Activated naive CD4-positive, alpha-beta T cell treated with anti-CD3 and anti-CD28 coated beads, Interleukin-2, amount 50 U/mL, for 72 hours (primary cell): ENCODE measurements around the gene ZBED2. TPM values are rescaled to one million over a fixed set of nuclear protein-coding genes. Genes with fewer than 3 reads are reported as not detected.

Experiments
- ATAC-seq, 2 donors: fragments of 150-1000 bp; cut with Tn5 transposase; 2 replicates each; pipeline ENCODE4 v1.10.0; 2021; ENCODE audit warnings: mild to moderate bottlenecking in 2 of 2, moderate library complexity in 2 of 2
- DNase-seq, 2 donors: peaks; one replicate each; pipeline ENCODE4 v3.0.0; 2021 to 2022; ENCODE audit warnings: low spot score in 2 of 2
- H3K27ac Mint-ChIP-seq, 2 donors: one replicate each; pipeline ENCODE4 v1.8.0; 2022; ENCODE audit warnings: mild to moderate bottlenecking in 2 of 2, mixed read lengths in 2 of 2
- H3K36me3 Mint-ChIP-seq, 2 donors: one replicate each; pipeline ENCODE4 v1.8.0; 2022; ENCODE audit warnings: mixed read lengths in 2 of 2
- H3K9me3 Mint-ChIP-seq, 2 donors: one replicate each; pipeline ENCODE4 v1.8.0; 2022; ENCODE audit warnings: mixed read lengths in 2 of 2
- total RNA-seq, 2 donors: library from RNA; stranded (reverse); gene quantifications; one replicate each; pipeline ENCODE4 v1.2.3, GENCODE V29; 2022

The ZBED2 gene
- total RNA-seq, 2 donors from 2014 or later: 306 to 517 TPM

DNA sequence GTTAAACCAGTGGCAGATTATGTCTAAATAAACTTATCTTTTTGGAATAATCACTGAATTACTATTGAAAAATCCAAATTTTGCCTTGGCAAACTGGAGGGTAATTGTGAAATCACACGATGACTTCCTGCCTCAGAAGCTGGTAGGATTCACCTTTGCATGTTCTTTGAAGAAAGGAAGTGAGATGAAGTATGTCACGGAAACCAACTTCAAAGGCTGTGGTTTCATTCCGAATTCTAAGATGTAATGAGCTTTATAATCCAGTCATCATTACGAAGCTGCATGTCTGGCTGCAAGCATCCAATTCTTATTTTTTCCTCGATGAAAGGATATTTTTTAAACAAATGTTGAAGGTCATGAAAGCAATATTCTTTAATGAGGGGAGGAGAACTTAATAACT lies 15.0 kb upstream of the ZBED2 start:
- DNase-seq: no peak

DNA sequence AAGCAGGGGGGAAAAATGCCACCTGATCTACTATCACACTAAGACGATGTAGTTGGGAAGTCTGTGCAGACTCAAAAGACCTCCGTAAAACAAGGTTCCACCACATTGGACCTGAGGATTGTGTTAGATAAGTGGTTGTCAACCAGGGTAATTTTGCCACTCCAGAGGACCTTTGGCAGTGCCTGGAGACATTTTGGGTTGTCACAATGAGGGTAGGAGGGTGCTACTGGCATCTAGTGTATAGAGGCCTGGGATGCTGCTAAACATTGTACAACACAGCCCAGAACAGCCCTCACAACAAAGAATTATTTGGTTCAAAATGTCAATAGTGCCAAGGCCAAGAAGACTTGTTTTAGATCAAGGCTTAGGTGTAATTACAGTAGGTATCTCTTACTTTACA lies 14.6 kb upstream of the ZBED2 start:
- H3K27ac Mint-ChIP-seq: peak overlapping the region; percentile 100
- H3K36me3 Mint-ChIP-seq: peaks cover 50 to 63% of the 10 kb centered on the region in 2 donors
- ATAC-seq (peak in 1 of 2 donors; percentile 8), DNase-seq (no peak)
- H3K9me3 Mint-ChIP-seq: peaks cover 4 to 11% of the 10 kb centered on the region in 2 donors

More for the DNA sequence above, 15.0 kb upstream of the ZBED2 start:
- peak overlapping the region; percentile 100 for H3K27ac Mint-ChIP-seq
- peaks cover 55 to 68% of the 10 kb centered on the region in 2 donors for H3K36me3 Mint-ChIP-seq
- peak; percentile 60 to 76 for ATAC-seq
- peaks cover 8 to 16% of the 10 kb centered on the region in 2 donors for H3K9me3 Mint-ChIP-seq

- H3K9me3 Mint-ChIP-seq: peaks cover 0 to 8% of the 10 kb centered on the region in 2 donors
- peaks cover 50 to 52% of the 10 kb centered on the region in 2 donors for H3K36me3 Mint-ChIP-seq
- peak overlapping the region; percentile 97 to 100 for H3K27ac Mint-ChIP-seq
- DNase-seq (no peak), ATAC-seq (peak; percentile 14 to 19)
These were observed 13.2 kb upstream of the ZBED2 start for GRCh38 chr3:111608383-111608782.

GRCh38 chr3:111607240-111607920 lies 12.2 kb upstream of the ZBED2 start:
- Mint-ChIP-seq H3K27ac (peak overlapping the region; percentile 97 to 100), H3K9me3 (peaks cover 0 to 8% of the 10 kb centered on the region in 2 donors), H3K36me3 (peaks cover 45 to 47% of the 10 kb centered on the region in 2 donors)
- no peak for ATAC-seq
- DNase-seq: no peak

DNA sequence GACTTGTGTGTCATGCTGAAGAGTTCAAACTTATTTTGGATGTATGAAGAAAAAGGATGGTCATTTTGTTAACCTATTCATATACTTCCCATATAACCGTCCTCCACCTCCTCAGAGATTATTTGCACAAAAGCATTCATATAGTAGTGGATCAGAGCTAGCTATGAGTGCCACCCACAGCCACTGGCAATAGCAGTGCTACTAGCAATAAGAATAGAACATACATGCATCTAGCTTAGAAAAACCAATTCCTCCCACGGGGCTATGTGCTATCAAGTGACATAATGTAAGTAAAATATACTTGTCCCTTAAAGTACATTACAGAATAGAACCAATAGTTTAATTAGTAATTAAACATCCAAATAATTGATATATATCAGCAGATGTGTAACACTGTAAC lies 10.3 kb upstream of the ZBED2 start:
- Mint-ChIP-seq H3K9me3 (peaks cover 0 to 4% of the 10 kb centered on the region in 2 donors), H3K36me3 (peaks cover 38% of the 10 kb centered on the region in 2 donors), H3K27ac (peak overlapping the region; percentile 94 to 100)
- DNase-seq (no peak), ATAC-seq (peak; percentile 13 to 27)

GRCh38 chr3:111605018-111605417 lies 9.9 kb upstream of the ZBED2 start:
- no peak for DNase-seq
- peak overlapping the region; percentile 94 to 100 for H3K27ac Mint-ChIP-seq
- ATAC-seq: peak; percentile 68 to 73
- peaks cover 0 to 7% of the 10 kb centered on the region in 2 donors for H3K9me3 Mint-ChIP-seq
- peaks cover 38% of the 10 kb centered on the region in 2 donors for H3K36me3 Mint-ChIP-seq

DNA sequence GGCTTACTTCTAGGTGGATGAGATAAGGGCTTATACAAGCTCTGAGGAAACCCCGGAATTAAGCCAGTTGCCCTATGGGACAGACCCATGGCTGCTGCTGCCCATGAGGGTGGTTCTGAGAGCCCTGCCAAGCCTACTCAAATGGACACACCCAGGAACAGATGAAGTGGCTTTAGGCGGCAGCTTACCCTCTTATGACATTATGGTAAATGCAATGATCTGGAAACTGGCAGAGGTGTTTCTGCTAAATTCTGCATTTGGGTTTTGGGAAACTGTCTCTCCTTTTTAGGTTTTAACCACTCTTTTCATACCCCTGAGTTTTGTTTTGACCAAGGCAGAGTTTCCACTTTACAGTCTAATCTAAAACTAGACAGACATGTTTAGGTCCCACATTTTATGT lies 9.0 kb upstream of the ZBED2 start:
- ATAC-seq (peak; percentile 69 to 71), DNase-seq (peak in 1 of 2 donors; percentile 74)
- H3K36me3 Mint-ChIP-seq: peaks cover 41% of the 10 kb centered on the region in 2 donors
- H3K9me3 Mint-ChIP-seq: peaks cover 0 to 7% of the 10 kb centered on the region in 2 donors
- H3K27ac Mint-ChIP-seq: peak overlapping the region; percentile 94 to 100

- Mint-ChIP-seq H3K27ac (peak overlapping the region; percentile 94 to 100), H3K9me3 (peaks cover 0 to 3% of the 10 kb centered on the region in 2 donors), H3K36me3 (peaks cover 36 to 37% of the 10 kb centered on the region in 2 donors)
- DNase-seq (no peak), ATAC-seq (no peak)
These were observed 8.5 kb upstream of the ZBED2 start for GRCh38 chr3:111603679-111604078.

DNA sequence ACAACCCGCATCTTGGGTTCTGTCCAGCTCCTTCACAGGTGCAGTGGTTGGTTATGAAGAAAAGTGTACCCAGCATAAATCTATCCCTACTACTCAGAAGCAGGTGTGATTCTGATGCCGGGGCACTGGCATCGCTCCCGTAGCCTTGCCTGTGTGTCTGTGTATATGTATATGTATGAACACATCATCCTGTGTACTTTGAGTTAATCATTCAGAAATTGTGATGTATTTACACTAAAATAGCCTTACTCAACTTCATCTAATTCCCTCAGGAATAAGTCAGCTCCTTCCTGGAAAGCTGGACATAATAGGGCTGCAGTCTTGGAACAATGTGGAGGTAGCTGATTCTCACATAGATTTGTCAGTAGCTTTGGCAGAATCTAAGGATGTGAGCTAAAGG lies 6.7 kb upstream of the ZBED2 start:
- Mint-ChIP-seq H3K9me3 (peaks cover 0 to 3% of the 10 kb centered on the region in 2 donors), H3K36me3 (peaks cover 34 to 39% of the 10 kb centered on the region in 2 donors), H3K27ac (peak overlapping the region; percentile 34 to 100)
- ATAC-seq: no peak
- no peak for DNase-seq

GRCh38 chr3:111598552-111598951 lies 3.4 kb upstream of the ZBED2 start:
- Mint-ChIP-seq H3K27ac (peak overlapping the region; percentile 15 to 85), H3K9me3 (peaks cover 0 to 6% of the 10 kb centered on the region in 2 donors), H3K36me3 (peaks cover 49 to 53% of the 10 kb centered on the region in 2 donors)
- no peak for DNase-seq
- no peak for ATAC-seq

DNA sequence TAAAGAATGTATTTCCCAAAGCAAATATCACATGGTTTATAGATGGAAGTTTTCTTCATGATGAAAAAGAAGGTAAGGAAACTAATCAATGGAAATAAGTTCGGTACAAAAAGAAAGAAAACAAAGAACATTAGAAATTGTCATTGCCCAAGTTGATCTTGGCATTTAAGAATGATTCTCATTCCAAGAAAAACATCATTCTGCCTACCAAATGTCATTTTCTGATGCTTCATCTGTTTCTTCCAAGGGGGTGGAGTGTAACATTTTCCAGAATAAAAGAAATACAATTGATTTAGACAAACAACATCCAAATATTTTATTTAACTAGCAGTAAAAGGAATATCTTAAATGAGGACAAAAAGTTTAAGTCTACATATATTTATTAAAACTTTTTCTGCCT lies 3.0 kb upstream of the ZBED2 start:
- peaks cover 0 to 7% of the 10 kb centered on the region in 2 donors for H3K9me3 Mint-ChIP-seq
- H3K27ac Mint-ChIP-seq: peak overlapping the region; percentile 15 to 85
- DNase-seq (no peak), ATAC-seq (no peak)
- peaks cover 49 to 57% of the 10 kb centered on the region in 2 donors for H3K36me3 Mint-ChIP-seq

DNA sequence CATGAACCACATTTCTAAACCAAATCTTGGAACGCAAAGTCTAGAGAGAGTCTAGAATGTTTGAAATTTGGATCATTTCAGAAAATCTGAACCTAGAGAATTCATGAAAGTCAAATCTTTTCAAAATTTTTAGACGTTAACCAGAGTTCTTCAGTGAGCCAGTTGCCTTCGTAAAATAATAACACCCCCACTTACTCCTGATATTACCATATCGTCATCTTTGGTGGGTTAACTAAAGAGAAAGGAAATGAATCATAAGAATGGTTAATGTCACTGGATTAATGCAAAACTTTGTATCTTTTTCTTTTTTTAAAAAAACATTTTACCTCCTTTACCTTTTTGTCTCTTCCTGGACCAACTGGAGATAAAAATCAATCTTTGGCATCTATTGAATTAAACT lies 1.2 kb upstream of the ZBED2 start:
- Mint-ChIP-seq H3K9me3 (peaks cover 0 to 7% of the 10 kb centered on the region in 2 donors), H3K27ac (peak overlapping the region; percentile 95 to 98), H3K36me3 (peaks cover 62 to 71% of the 10 kb centered on the region in 2 donors)
- peak; percentile 62 to 79 for ATAC-seq
- no peak for DNase-seq

- H3K36me3 Mint-ChIP-seq: peaks cover 65 to 75% of the 10 kb centered on the region in 2 donors
- H3K9me3 Mint-ChIP-seq: peaks cover 0 to 4% of the 10 kb centered on the region in 2 donors
- ATAC-seq (peak; percentile 36 to 44), DNase-seq (no peak)
- peak overlapping the region; percentile 96 to 98 for H3K27ac Mint-ChIP-seq
These were observed 365 bp downstream of the ZBED2 start for GRCh38 chr3:111594781-111595180.

GRCh38 chr3:111594205-111594604 lies 941 bp downstream of the ZBED2 start:
- H3K9me3 Mint-ChIP-seq: peaks cover 0 to 4% of the 10 kb centered on the region in 2 donors
- DNase-seq: no peak
- peaks cover 68 to 78% of the 10 kb centered on the region in 2 donors for H3K36me3 Mint-ChIP-seq
- peak in 1 of 2 donors; percentile 71 for ATAC-seq
- peak overlapping the region; percentile 96 to 98 for H3K27ac Mint-ChIP-seq

DNA sequence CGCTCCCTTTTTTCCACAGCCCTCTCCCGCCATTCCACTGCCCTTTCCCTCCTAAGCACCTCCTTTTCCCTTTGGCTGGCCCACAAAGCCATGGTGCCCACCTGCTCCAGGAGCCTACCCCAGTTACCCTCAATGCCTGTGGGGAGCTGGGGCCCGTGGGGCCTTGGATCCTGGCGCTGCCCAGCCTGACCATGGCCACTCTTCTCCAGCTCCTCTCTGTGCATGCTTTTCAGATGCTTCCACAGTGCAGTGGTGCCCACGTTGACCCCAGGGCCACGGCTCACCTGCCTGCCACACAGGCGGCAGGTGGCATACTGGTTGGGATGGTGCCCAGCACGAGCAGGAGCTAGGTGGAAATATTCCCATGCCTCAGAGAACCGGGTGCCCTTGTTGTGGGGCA lies 1.5 kb downstream of the ZBED2 start:
- DNase-seq (no peak), ATAC-seq (peak in 1 of 2 donors; percentile 4)
- Mint-ChIP-seq H3K27ac (peak overlapping the region; percentile 96 to 98), H3K36me3 (peaks cover 68 to 81% of the 10 kb centered on the region in 2 donors), H3K9me3 (peaks cover 0 to 4% of the 10 kb centered on the region in 2 donors)

- Mint-ChIP-seq H3K27ac (peak overlapping the region; percentile 96 to 98), H3K36me3 (peaks cover 66 to 80% of the 10 kb centered on the region in 2 donors), H3K9me3 (peaks cover 4 to 6% of the 10 kb centered on the region in 2 donors)
- ATAC-seq (no peak), DNase-seq (no peak)
These were observed 2.2 kb downstream of the ZBED2 start for GRCh38 chr3:111592936-111593335.

- DNase-seq: no peak
- Mint-ChIP-seq H3K9me3 (peaks cover 4 to 7% of the 10 kb centered on the region in 2 donors), H3K27ac (peak overlapping the region; percentile 96 to 98), H3K36me3 (peaks cover 67 to 82% of the 10 kb centered on the region in 2 donors)
- ATAC-seq: no peak
These were observed 3.0 kb downstream of the ZBED2 start for GRCh38 chr3:111592143-111592542.
